ENCODE results near the gene GNG12. TPM values are rescaled to one million over a fixed set of nuclear protein-coding genes. Genes with fewer than 3 reads are reported as not detected.

Gene GNG12
- total RNA-seq, 2 experiments from 2014 or later = not detected

- H3K4me1 Mint-ChIP-seq (ENCODE audit: low read depth) = peaks cover 28% of the 10 kb centered on the region
- no peak overlapping the region for H3K27ac Mint-ChIP-seq
- peaks cover 10% of the 10 kb centered on the region for H3K27me3 Mint-ChIP-seq
- no peak for ATAC-seq
- ChIA-PET POLR2A (no interaction called here), CTCF (interaction anchor here (3.0 kb wide), 1 partner anchor 10 kb away, joined by 24 read pairs; no protein-coding TSS in a partner anchor)
- DNase-seq = no peak
- H3K4me3 Mint-ChIP-seq = no peak overlapping the region
- TF ChIP-seq CTCF (IDR thresholded peaks at IDR 0.05) = no peak
- intact Hi-C loops (cut with micrococcal nuclease) = no loop called here
- H3K36me3 Mint-ChIP-seq (ENCODE audit: low read depth) = no peaks in the 10 kb centered on the region
- no peaks in the 10 kb centered on the region for H3K9me3 Mint-ChIP-seq
Observed at GRCh38 chr1:67750691-67751054, 82.6 kb downstream of the GNG12 start.

GRCh38 chr1:67749844-67750690 is 83.2 kb downstream of the GNG12 start:
- ChIA-PET CTCF (interaction anchor here (3.0 kb wide), 1 partner anchor 11 kb away, joined by 24 read pairs; no protein-coding TSS in a partner anchor), POLR2A (no interaction called here)
- DNase-seq (no peak), ATAC-seq (peak; percentile 45)
- no peak overlapping the region for H3K27ac Mint-ChIP-seq
- no peak for TF ChIP-seq CTCF (IDR thresholded peaks at IDR 0.05)
- H3K9me3 Mint-ChIP-seq = no peaks in the 10 kb centered on the region
- intact Hi-C loops (cut with micrococcal nuclease) = no loop called here
- peaks cover 10% of the 10 kb centered on the region for H3K27me3 Mint-ChIP-seq
- no peaks in the 10 kb centered on the region for H3K36me3 Mint-ChIP-seq (ENCODE audit: low read depth)
- peaks cover 28% of the 10 kb centered on the region for H3K4me1 Mint-ChIP-seq (ENCODE audit: low read depth)
- H3K4me3 Mint-ChIP-seq = no peak overlapping the region

- intact Hi-C loops (cut with micrococcal nuclease) = no loop called here
- ChIA-PET POLR2A (no interaction called here), CTCF (no interaction called here)
- H3K4me1 Mint-ChIP-seq (ENCODE audit: low read depth) = peaks cover 25% of the 10 kb centered on the region
- ATAC-seq = no peak
- no peaks in the 10 kb centered on the region for H3K9me3 Mint-ChIP-seq
- no peak for DNase-seq
- TF ChIP-seq CTCF (IDR thresholded peaks at IDR 0.05) = no peak
- no peak overlapping the region for H3K4me3 Mint-ChIP-seq
- no peaks in the 10 kb centered on the region for H3K36me3 Mint-ChIP-seq (ENCODE audit: low read depth)
- H3K27ac Mint-ChIP-seq = no peak overlapping the region
- H3K27me3 Mint-ChIP-seq = peaks cover 10% of the 10 kb centered on the region
Observed at GRCh38 chr1:67749263-67749843, 83.9 kb downstream of the GNG12 start.

- intact Hi-C loops (cut with micrococcal nuclease) = no loop called here
- H3K9me3 Mint-ChIP-seq = no peaks in the 10 kb centered on the region
- no peak overlapping the region for H3K27ac Mint-ChIP-seq
- TF ChIP-seq CTCF (IDR thresholded peaks at IDR 0.05) = no peak
- peaks cover 24% of the 10 kb centered on the region for H3K4me1 Mint-ChIP-seq (ENCODE audit: low read depth)
- CTCF ChIA-PET = interaction anchor here (2.6 kb wide), 1 partner anchor 17 kb away, joined by 8 read pairs; no protein-coding TSS in a partner anchor
- H3K27me3 Mint-ChIP-seq = peaks cover 10% of the 10 kb centered on the region
- no peaks in the 10 kb centered on the region for H3K36me3 Mint-ChIP-seq (ENCODE audit: low read depth)
- ATAC-seq = no peak
- POLR2A ChIA-PET = no interaction called here
- no peak for DNase-seq
- no peak overlapping the region for H3K4me3 Mint-ChIP-seq
Observed at GRCh38 chr1:67748630-67749029, 84.6 kb downstream of the GNG12 start.
